ENCODE results near the gene BSDC1.

The BSDC1 gene

GRCh38 chr1:32363713-32364112 is 30.5 kb downstream of the BSDC1 start:
- POLR2A ChIA-PET, result interaction anchor here (0.6 to 1.9 kb wide), 2 partner anchors 14 to 42 kb away, joined by 4 read pairs; no protein-coding TSS in a partner anchor
- CTCF ChIA-PET, result interaction anchor here (1.0 kb wide), 1 partner anchor 148 kb away, joined by 4 read pairs; no protein-coding TSS in a partner anchor
- TF ChIP-seq FOXK2 (IDR thresholded peaks at IDR 0.05), result no peak
- DNase-seq (ENCODE audit: extremely low spot score), result no peak

- TF ChIP-seq PKNOX1 (IDR thresholded peaks at IDR 0.05) (no peak), NFRKB (IDR thresholded peaks at IDR 0.05) (no peak), ELF4 (IDR thresholded peaks at IDR 0.05) (no peak), SP1 (IDR thresholded peaks at IDR 0.05) (no peak), CTBP1 (IDR thresholded peaks at IDR 0.05; ENCODE audit: borderline replicate concordance) (no peak), L3MBTL2 (conservative IDR thresholded peaks at IDR 0.05) (no peak), FOXK2 (IDR thresholded peaks at IDR 0.05) (no peak), FOXA1 (IDR thresholded peaks at IDR 0.05) (no peak), LEF1 (IDR thresholded peaks at IDR 0.05; ENCODE audit: borderline replicate concordance) (no peak), SUZ12 (IDR thresholded peaks at IDR 0.05) (no peak), FOXM1 (IDR thresholded peaks at IDR 0.05; ENCODE audit: borderline replicate concordance) (no peak), ZNF384 (IDR thresholded peaks at IDR 0.05) (no peak)
- ChIA-PET POLR2A (interaction anchor here (0.6 to 1.9 kb wide), 3 partner anchors 9 to 41 kb away, joined by 3 to 4 read pairs (median 4); no protein-coding TSS in a partner anchor), CTCF (interaction anchor here (1.0 kb wide), 1 partner anchor 147 kb away, joined by 4 read pairs; no protein-coding TSS in a partner anchor)
- no peak for DNase-seq (ENCODE audit: extremely low spot score)
These were observed 31.5 kb downstream of the BSDC1 start, which contains the start of the genes FAM229A and TSSK3 for GRCh38 chr1:32362474-32363313. FAM229A (minus strand) TSS chr1:32362485; CDS start chr1:32362091, 394 bp downstream. TSSK3 (plus strand) TSS chr1:32362539; CDS start chr1:32362702, 163 bp downstream.

GRCh38 chr1:32361674-32362473 is 32.4 kb downstream of the BSDC1 start:
- no peak for DNase-seq (ENCODE audit: extremely low spot score)

GRCh38 chr1:32361308-32361673 is 33.0 kb downstream of the BSDC1 start:
- ChIA-PET CTCF (no interaction called here), POLR2A (no interaction called here)
- no peak for TF ChIP-seq NFRKB (IDR thresholded peaks at IDR 0.05)
- TF ChIP-seq ZNF384 (IDR thresholded peaks at IDR 0.05), result no peak
- TF ChIP-seq BHLHE40 (IDR thresholded peaks at IDR 0.05; ENCODE audit: borderline replicate concordance), result no peak
- no peak for TF ChIP-seq TARDBP (IDR thresholded peaks at IDR 0.05)
- no peak for TF ChIP-seq L3MBTL2 (conservative IDR thresholded peaks at IDR 0.05)
- TF ChIP-seq PKNOX1 (IDR thresholded peaks at IDR 0.05), result no peak
- TF ChIP-seq HDGF (IDR thresholded peaks at IDR 0.05; ENCODE audit: borderline replicate concordance), result no peak
- TF ChIP-seq SP1 (IDR thresholded peaks at IDR 0.05), result no peak
- TF ChIP-seq FOXA1 (IDR thresholded peaks at IDR 0.05), result no peak
- TF ChIP-seq ARNT (IDR thresholded peaks at IDR 0.05), result no peak
- no peak for TF ChIP-seq SUZ12 (IDR thresholded peaks at IDR 0.05)
- TF ChIP-seq ELF4 (IDR thresholded peaks at IDR 0.05), result no peak
- DNase-seq (ENCODE audit: extremely low spot score), result no peak

More at GRCh38 chr1:32361674-32362473, 32.4 kb downstream of the BSDC1 start:
- POLR2A ChIA-PET, result interaction anchor here (1.9 kb wide), 1 partner anchor 16 kb away, joined by 4 read pairs; no protein-coding TSS in a partner anchor
- CTCF ChIA-PET, result no interaction called here
- TF ChIP-seq FOXK2 (IDR thresholded peaks at IDR 0.05) (no peak), SUZ12 (IDR thresholded peaks at IDR 0.05) (no peak), CTBP1 (IDR thresholded peaks at IDR 0.05; ENCODE audit: borderline replicate concordance) (no peak), FOXA1 (IDR thresholded peaks at IDR 0.05) (no peak), TARDBP (IDR thresholded peaks at IDR 0.05) (no peak), ELF4 (IDR thresholded peaks at IDR 0.05) (no peak), NFRKB (IDR thresholded peaks at IDR 0.05) (no peak), L3MBTL2 (conservative IDR thresholded peaks at IDR 0.05) (no peak), ARNT (IDR thresholded peaks at IDR 0.05) (no peak), BHLHE40 (IDR thresholded peaks at IDR 0.05; ENCODE audit: borderline replicate concordance) (no peak), PKNOX1 (IDR thresholded peaks at IDR 0.05) (no peak), ZNF384 (IDR thresholded peaks at IDR 0.05) (no peak)

- POLR2A ChIA-PET, result interaction anchor here (1.1 kb wide), 1 partner anchor 22 kb away, joined by 3 read pairs; the partner anchor contains the start of gene MARCKSL1
- CTCF ChIA-PET, result no interaction called here
- TF ChIP-seq LEF1 (IDR thresholded peaks at IDR 0.05; ENCODE audit: borderline replicate concordance) (no peak), SUZ12 (IDR thresholded peaks at IDR 0.05) (no peak), FOXK2 (IDR thresholded peaks at IDR 0.05) (no peak), L3MBTL2 (conservative IDR thresholded peaks at IDR 0.05) (no peak), ELF4 (IDR thresholded peaks at IDR 0.05) (no peak), FOXM1 (IDR thresholded peaks at IDR 0.05; ENCODE audit: borderline replicate concordance) (no peak)
- no peak for DNase-seq (ENCODE audit: extremely low spot score)
These were observed 35.8 kb downstream of the BSDC1 start for GRCh38 chr1:32358435-32358834.

- ChIA-PET POLR2A (interaction anchor here (1.1 kb wide), 1 partner anchor 21 kb away, joined by 3 read pairs; the partner anchor contains the start of gene MARCKSL1), CTCF (no interaction called here)
- DNase-seq (ENCODE audit: extremely low spot score), result no peak
- TF ChIP-seq LEF1 (IDR thresholded peaks at IDR 0.05; ENCODE audit: borderline replicate concordance), result 0 out of 2 replicates have a peak, but pooled peaks have one; percentile 43
- no peak for TF ChIP-seq ELF4 (IDR thresholded peaks at IDR 0.05)
These were observed 36.6 kb downstream of the BSDC1 start for GRCh38 chr1:32357614-32358013.

All from HEK293T (cell line).